ENCODE measurements around the gene CTNNA2. TPM values are rescaled to one million over a fixed set of nuclear protein-coding genes. Genes with fewer than 3 reads are reported as not detected.
A peak's percentile ranks its signal among the peaks of the same experiment; 100 is the strongest.

CTNNA2 gene
- total RNA-seq, 6 experiments from 2014 or later: 0.44 TPM; not detected in 5

DNA sequence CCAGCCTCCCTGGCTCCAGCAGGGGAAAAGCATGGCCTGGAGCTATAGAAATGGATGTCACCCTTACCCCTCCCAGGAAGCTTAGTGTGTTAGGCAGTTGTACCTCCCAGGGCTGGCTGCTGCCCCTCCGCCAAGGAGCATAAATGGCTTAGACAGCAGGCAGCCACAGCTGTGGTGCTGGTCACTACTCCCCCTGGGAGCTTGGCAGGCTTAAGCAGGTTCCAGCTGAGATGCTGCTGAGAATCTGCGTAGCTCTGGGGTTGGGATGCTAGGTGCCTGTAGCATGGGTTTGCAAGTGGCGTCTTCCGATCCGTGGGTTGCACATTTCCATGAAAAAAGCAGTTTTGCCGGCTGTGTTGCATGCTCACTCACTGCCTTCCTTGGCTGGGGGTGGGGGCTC is 369.7 kb downstream of the CTNNA2 start:
- WGBS (ENCODE audit: insufficient coverage, low coverage, low lambda C conversion rate, missing lambda C conversion rate): no CpG with 5 or more reads among the region's 6 CpGs
- Histone ChIP-seq H3K27me3 (no peaks in the 10 kb centered on the region), H3K27ac (no peak overlapping the region), H3K36me3 (no peaks in the 10 kb centered on the region), H3K4me3 (no peak overlapping the region), H3K4me1 (no peaks in the 10 kb centered on the region), H3K9me3 (no peaks in the 10 kb centered on the region)
- DNase-seq: no peak
- intact Hi-C loops (cut with DNase I): no loop called here
- no peak for TF ChIP-seq POLR2A (IDR thresholded peaks at IDR 0.05)
- TF ChIP-seq, protein P1, sequence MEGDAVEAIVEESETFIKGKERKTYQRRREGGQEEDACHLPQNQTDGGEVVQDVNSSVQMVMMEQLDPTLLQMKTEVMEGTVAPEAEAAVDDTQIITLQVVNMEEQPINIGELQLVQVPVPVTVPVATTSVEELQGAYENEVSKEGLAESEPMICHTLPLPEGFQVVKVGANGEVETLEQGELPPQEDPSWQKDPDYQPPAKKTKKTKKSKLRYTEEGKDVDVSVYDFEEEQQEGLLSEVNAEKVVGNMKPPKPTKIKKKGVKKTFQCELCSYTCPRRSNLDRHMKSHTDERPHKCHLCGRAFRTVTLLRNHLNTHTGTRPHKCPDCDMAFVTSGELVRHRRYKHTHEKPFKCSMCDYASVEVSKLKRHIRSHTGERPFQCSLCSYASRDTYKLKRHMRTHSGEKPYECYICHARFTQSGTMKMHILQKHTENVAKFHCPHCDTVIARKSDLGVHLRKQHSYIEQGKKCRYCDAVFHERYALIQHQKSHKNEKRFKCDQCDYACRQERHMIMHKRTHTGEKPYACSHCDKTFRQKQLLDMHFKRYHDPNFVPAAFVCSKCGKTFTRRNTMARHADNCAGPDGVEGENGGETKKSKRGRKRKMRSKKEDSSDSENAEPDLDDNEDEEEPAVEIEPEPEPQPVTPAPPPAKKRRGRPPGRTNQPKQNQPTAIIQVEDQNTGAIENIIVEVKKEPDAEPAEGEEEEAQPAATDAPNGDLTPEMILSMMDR (IDR thresholded peaks at IDR 0.05): no peak
- no peak for ATAC-seq

DNA sequence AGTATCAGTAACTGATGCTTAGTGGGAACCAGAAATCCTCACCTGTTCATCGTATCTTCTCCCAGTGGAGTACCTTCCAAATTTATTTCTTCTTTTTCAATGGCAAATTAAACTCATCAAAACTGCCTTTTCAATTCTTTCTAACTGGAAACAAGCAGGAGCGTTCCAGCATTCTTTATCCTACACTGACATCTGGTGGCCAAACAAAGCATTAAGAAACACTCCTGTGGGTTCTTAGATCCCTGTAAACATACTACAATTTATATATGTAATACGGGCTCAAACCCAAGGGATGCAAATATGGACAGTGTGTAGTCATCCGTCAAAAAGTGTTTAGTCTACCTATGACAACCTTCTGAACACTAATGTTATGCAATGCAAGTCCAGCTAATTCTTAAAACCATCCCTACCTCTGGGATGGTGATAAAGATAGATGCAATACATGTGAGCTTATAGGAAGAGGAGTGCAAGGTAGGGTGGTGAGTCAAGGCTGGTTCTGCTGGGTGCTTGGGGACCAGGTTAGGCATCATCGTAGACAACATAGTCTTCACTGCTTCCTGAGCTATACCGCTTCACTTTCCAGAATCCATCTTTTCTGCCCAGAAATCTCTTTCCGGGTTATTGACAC is 375.0 kb downstream of the CTNNA2 start:
- peak; percentile 69 to 79 (median 76) for ATAC-seq
- no peaks in the 10 kb centered on the region for H3K9me3 ChIP-seq
- TF ChIP-seq POLR2A (IDR thresholded peaks at IDR 0.05): no peak
- TF ChIP-seq, protein P1 (IDR thresholded peaks at IDR 0.05): peak; percentile 62 to 78 (median 74)
- WGBS (ENCODE audit: insufficient coverage, low coverage, low lambda C conversion rate, missing lambda C conversion rate): 30% methylated on average over 7 of the region's 7 CpGs
- no peaks in the 10 kb centered on the region for H3K36me3 ChIP-seq
- no peaks in the 10 kb centered on the region for H3K4me1 ChIP-seq
- no peak overlapping the region for H3K27ac ChIP-seq
- DNase-seq: no peak
- peaks cover 0 to 4% of the 10 kb centered on the region in 2 donors for H3K27me3 ChIP-seq
- no peak overlapping the region for H3K4me3 ChIP-seq
- intact Hi-C loops (cut with DNase I): no loop called here

DNA sequence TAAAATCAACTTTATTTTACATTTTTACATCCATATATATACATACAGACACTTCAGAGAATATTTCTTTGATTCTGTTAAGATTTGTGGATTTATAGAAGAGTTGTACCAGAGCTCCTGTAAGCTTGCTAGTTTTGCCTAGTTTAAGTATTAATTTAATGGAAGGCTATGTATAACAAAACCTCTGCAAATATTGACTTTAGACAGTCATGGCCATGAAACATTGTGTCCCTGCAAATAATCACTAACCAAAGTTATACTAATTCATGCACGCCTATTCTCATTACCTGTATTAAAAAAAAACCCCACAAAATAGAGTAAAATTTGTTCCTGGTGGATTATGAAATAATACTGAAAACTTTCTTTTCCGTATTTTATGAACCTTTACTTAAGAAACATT is 379.3 kb downstream of the CTNNA2 start:
- ATAC-seq (no peak), DNase-seq (no peak)
- Histone ChIP-seq H3K27me3 (peaks cover 0 to 4% of the 10 kb centered on the region in 2 donors), H3K27ac (no peak overlapping the region), H3K4me1 (no peaks in the 10 kb centered on the region), H3K9me3 (no peaks in the 10 kb centered on the region), H3K4me3 (no peak overlapping the region), H3K36me3 (no peaks in the 10 kb centered on the region)
- WGBS (ENCODE audit: insufficient coverage, low coverage, low lambda C conversion rate, missing lambda C conversion rate): 19% methylated on average over 2 of the region's 2 CpGs
- intact Hi-C loops (cut with DNase I): no loop called here
- TF ChIP-seq, protein P1 (IDR thresholded peaks at IDR 0.05): no peak
- no peak for TF ChIP-seq POLR2A (IDR thresholded peaks at IDR 0.05)

DNA sequence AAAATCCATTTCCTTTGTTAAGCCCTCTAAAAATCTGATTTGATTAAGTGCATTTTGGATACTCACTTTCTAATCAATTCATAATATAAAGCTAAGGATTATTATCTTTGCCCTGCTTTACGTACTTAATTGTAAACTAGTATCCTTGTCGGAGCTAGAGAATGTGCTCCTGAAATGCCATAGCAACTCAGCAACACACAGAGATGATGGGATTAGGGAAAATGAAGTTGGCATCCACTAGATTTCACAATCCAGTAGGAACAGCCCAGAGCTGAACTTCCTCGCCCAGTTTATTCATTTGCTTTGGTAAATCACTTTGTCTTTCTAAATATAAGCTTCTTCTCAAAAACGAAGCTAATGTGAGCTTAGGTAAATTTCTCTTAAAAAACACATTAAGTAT is 386.3 kb downstream of the CTNNA2 start:
- H3K4me1 ChIP-seq: no peaks in the 10 kb centered on the region
- H3K27ac ChIP-seq: no peak overlapping the region
- DNase-seq (no peak), ATAC-seq (no peak)
- no peaks in the 10 kb centered on the region for H3K9me3 ChIP-seq
- H3K36me3 ChIP-seq: no peaks in the 10 kb centered on the region
- 58% methylated on average over 4 of the region's 4 CpGs for WGBS (ENCODE audit: insufficient coverage, low coverage, low lambda C conversion rate, missing lambda C conversion rate)
- H3K27me3 ChIP-seq: no peaks in the 10 kb centered on the region
- no peak overlapping the region for H3K4me3 ChIP-seq
- TF ChIP-seq, protein P1 (IDR thresholded peaks at IDR 0.05): no peak
- no peak for TF ChIP-seq POLR2A (IDR thresholded peaks at IDR 0.05)
- intact Hi-C loops (cut with DNase I): no loop called here

DNA sequence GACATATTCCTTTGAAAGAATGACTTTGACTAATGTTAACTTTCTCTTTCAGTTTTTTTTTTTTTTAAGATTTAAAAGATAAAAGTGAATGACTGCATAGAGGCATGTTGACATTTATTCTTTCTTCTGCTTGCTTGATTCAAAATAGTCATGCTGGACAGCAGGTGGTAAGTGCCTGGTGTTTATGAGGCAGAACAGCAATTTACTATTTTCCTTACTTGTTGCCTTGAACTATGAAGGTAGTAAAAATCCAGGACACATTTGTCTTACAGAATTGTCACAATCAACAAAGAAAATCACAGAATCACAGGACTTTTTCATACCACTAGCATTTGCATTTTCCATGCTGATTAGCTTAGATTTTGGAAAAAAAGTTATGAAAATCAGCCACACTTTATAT is 388.3 kb downstream of the CTNNA2 start:
- TF ChIP-seq, protein P1 (IDR thresholded peaks at IDR 0.05): no peak
- no peak for TF ChIP-seq POLR2A (IDR thresholded peaks at IDR 0.05)
- no peak for ATAC-seq
- DNase-seq: no peak
- Histone ChIP-seq H3K4me1 (no peaks in the 10 kb centered on the region), H3K27ac (no peak overlapping the region), H3K9me3 (no peaks in the 10 kb centered on the region), H3K4me3 (no peak overlapping the region), H3K36me3 (no peaks in the 10 kb centered on the region), H3K27me3 (no peaks in the 10 kb centered on the region)
- intact Hi-C loops (cut with DNase I): no loop called here

Data from right lobe of liver (tissue), 6 donors.